HG03039 (cell line): ENCODE results near the gene SNX8.
"Not testable (repeated sequence)": the region's sequence is repeated elsewhere in the genome, so short reads cannot be mapped to it uniquely, and the experiment has no call there.

ENCODE experiments used
- ATAC-seq: cut with Tn5 transposase; IDR thresholded peaks from one replicate; pipeline ENCODE4 v1.9.1; 2021; ENCODE audit warnings: mild to moderate bottlenecking, moderate library complexity; ENCODE audit not compliant: unreplicated experiment

SNX8 gene, protein sequence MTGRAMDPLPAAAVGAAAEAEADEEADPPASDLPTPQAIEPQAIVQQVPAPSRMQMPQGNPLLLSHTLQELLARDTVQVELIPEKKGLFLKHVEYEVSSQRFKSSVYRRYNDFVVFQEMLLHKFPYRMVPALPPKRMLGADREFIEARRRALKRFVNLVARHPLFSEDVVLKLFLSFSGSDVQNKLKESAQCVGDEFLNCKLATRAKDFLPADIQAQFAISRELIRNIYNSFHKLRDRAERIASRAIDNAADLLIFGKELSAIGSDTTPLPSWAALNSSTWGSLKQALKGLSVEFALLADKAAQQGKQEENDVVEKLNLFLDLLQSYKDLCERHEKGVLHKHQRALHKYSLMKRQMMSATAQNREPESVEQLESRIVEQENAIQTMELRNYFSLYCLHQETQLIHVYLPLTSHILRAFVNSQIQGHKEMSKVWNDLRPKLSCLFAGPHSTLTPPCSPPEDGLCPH

GRCh38 chr7:2314209-2314955, at the start of gene SNX8:
TSS of gene SNX8 (minus strand) at chr7:2314441. CDS start at chr7:2314421, 20 bp downstream.
- peak; percentile 79 for ATAC-seq

GRCh38 chr7:2362385-2363088, 48.3 kb upstream of the SNX8 start:
- ATAC-seq, result no peak

DNA sequence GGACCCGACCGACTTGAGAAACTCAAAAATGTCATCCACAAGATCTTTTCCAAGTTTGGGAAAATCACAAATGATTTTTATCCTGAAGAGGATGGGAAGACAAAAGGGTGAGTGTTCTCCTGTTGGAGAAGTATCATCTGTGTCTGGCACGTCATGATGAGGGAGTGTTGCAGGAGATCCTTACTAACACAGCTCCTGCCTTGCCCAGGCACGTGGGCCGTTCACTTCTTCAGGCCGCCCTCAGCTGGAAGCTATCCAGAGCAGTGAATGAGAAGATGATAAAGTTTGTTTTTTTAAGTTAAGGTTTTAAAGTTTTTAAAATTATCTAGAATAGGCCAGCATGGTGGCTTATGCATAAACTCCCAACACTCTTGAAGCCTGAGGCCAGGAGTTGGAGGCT, 46.6 kb upstream of the SNX8 start:
- ATAC-seq, result no peak

- ATAC-seq, result no peak
Measured at GRCh38 chr7:2359610-2360009, 45.4 kb upstream of the SNX8 start.

DNA sequence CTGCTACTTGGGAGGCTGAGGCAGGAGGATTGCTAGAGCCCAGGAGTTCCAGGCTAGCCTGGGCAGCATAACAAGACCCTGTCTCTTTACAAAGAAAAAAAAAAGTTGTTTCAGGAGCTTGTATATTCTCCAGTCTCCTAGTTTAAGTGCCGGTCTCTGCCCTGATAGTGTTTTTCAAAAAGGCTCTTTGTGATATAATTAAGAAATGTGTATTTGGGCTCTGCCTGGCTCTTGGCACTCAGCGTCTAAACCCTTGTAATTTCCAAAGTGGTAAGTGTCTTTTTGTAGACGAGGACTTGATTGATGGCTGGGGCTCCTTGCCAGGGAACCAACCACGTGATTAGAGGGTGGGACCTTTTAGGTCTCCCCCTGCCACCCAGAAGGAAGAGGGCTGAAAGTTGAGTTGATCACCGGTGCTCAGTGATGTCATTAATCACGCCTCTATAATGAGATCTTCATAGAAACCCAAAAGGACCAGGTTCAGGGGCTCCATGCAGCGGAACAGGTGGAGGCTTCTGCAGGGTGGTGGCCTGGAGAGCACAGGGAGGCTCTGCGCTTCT, 44.8 kb upstream of the SNX8 start:
- no peak for ATAC-seq

DNA sequence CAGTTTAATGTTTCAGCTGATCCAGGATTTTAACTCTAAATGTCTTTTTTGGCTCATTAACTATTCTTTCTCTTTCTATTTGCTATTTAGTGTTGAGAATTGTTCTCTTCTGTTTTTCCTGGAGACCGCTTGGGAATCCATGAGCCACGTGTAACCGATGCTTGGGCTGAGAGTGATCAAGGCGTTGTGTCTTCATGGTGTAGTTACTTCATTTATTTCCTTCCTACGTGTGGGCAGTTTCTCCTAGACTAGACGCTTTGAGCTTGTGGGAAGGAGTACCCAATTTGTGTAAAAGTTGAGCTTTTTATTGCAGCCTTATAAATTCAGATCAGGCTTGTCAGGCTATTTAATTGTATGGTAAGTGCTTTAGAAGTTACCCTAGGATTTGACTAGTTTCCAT, 43.3 kb upstream of the SNX8 start:
- no peak for ATAC-seq

DNA sequence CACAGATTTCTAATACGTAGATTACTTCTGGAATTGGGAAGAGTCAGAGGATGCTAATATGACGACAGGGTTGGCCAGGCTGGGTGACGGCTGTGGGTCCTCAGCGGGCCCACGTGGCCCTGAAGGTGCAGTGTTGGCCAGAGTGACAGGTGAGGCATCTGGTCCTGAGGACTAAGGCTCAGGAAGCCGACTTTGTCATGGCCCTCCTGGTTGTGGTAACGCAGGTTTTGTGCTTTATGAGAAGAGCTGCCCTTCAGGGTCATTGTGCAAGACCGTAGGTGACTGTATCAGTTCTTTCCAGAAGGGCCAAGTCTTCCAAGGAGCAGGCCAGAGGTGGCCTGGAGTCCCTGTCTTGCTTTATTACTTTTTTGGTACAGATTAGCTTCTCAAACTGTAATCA, 42.9 kb upstream of the SNX8 start:
- no peak for ATAC-seq

DNA sequence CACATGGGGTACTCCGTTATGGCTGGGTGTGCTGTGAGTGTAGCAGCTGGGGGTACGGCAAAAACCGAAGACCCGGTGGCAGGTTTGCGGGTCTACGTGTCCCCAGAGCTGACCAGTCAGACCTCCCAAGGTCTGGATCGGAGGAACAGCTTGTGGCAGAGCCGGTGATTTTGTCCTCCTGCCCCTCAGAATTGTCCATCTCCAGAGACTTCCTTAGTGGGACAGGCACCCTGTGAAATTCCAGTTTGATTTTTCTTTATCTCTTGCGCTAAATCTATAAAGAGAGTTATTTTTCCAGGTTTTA, 41.4 kb upstream of the SNX8 start:
- no peak for ATAC-seq

GRCh38 chr7:2354939-2355704, 40.9 kb upstream of the SNX8 start:
- ATAC-seq, result peak; percentile 11

DNA sequence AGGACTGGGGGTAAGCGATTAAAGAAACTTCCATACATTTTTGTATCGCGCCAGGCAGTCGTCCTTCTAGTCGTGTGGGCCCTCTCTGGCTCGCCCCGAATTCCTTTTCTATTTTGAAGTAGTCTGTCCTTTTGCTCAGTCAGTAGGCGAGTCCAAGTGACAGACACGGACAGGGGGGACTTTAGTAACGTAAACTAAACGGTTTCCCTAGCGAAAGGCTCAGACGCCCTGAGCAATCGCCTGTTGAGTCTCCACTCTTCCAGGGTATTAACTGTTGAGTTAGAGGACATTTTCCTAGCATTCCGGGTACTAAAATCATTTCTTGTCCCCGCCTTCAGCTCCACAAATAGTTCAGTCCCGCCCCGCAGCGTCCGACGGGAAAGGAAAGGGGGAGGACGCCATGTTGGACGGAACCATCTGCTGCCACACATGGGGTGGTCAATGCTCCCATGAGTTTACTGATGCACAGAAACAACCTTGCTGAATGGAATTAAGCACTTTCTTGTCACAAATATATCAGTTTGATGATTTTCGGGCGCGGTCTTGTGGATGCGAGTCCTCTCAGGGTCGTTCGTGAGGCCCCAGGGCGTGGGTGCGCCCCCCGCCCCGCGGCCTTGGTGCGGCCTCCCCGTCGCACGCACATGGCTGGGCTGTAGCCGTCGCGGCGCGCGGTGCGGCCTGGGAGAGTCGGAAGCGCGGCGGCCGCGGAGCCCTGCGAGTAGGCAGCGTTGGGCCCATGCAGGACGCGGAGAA, 40.1 kb upstream of the SNX8 start, which contains the start of gene EIF3B:
Gene EIF3B, plus strand, starts transcription at position 642 of the 753 bp plus-strand sequence. Its CDS starts 95 bp downstream, at position 737.
- peak; percentile 74 for ATAC-seq

DNA sequence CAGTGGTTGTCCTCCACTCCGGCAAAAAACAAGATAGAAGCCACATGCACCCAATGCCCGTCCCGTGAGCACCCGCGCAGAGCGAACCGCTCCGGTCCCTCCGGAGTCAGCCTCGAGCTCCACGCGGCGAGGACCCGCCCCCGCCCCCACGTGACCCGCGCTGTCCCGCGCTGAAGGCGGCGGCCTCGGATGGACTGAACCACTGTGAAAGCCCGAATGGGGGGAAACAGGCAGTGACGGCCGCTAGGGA, 39.6 kb upstream of the SNX8 start:
- peak; percentile 50 for ATAC-seq

GRCh38 chr7:2353113-2353935, 39.1 kb upstream of the SNX8 start:
- ATAC-seq, result no peak

DNA sequence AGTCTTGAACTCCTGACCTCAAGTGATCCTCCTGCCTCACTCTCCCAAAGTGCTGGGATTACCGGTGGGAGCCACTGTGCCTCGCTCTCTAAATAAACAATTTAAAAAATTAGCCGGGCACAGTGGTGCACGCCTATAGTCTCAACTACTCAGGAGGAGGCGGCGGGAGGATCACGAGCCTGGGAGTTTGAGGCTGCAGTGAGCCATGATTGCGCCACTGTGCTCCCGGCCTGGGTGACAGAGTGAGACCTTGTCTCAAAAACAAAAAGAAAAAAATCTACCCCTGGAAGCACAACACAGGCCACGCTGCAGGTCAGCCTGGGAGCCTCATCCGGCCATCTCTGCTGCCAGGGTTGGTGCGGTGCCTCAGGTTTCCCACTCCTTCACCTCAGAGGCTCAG, 36.6 kb upstream of the SNX8 start:
- no peak for ATAC-seq

GRCh38 chr7:2350055-2350454, 35.8 kb upstream of the SNX8 start:
- ATAC-seq, result no peak

GRCh38 chr7:2347351-2348063, 33.3 kb upstream of the SNX8 start:
- not testable (repeated sequence) for ATAC-seq

DNA sequence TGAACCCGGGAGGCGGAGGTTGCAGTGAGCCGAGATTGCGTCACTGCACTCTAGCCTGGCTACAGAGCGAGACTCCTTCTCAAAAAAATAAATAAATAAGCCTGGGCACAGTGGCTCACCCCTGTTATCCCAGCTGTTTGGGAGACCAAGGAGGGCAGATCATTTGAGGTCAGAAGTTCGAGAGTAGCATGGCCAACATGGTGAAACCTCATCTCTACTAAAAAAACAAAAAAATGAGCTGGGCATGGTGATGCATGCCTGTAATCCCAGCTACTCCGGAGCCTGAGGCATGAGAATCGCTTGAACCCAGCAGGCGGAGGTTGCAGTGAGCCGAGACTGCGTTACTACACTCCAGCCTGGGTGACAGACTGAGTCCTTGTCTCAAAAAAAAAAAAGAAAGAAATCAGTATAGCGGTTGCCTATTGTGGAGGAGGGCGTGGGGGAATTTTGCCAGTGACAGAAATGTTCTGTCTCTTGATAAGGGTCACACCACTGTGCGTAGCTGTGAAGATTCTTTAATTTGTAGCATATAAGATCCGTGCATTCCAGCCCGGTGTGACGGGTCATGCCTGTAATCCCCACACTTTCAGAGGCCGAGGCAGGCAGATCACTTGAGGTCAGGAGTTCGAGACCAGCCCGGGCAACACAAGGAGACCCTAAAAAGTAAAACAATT, 22.5 kb upstream of the SNX8 start:
- ATAC-seq, result no peak

DNA sequence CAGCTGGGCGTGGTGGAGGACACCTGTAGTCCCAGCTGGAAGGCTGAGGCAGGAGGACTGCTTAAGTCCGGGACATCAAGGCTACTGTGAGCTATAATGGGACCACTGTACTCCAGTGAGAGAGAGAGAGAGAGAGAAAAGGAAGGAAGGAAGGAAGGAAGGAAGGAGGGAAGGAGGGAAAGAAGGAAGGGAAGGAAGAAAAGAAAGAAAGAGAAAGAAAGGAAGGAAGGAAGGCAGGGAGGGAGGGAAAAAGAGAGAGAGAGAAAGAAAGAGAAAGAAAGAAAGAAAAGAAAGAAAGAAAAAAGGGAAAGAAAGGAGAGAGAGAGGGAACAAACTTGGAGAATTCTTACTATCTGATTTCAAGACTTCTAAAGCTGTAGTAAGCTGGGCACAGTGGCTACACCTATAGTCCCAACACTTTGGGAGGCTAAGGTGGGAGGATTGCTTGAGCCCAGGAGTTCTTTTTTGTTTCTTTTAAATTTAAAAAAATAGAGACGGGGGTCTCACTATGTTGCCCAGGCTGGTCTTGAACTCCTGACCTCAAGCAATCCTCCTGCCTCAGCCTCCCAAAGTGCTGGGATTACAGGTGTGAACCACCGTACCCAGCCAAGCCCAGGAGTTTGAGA, 18.5 kb upstream of the SNX8 start:
- ATAC-seq, result not testable (repeated sequence)

DNA sequence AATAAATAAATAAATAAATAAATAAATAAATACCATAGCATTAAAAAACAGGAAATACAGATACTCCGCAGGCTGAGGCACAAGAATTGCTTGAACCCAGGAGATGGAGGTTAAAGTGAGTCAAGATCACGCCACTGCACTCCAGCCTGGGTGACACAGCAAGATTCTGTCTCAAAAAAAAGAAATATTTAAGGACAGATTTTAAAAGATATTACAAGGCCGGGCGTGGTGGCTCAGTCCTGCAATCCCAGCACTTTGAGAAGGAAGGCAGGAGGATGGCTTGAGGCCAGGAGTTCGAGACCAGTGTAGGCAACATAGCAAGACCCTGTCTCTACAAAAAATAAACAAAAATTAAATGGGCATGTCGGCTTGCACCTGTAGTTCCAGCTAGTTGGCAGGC, 17.5 kb upstream of the SNX8 start:
- ATAC-seq, result no peak
